PC-9 (cell line): ENCODE data around the gene CYLD. TPM values are rescaled to one million over a fixed set of nuclear protein-coding genes. Genes with fewer than 3 reads are reported as not detected.

ENCODE experiments used
- BruUV-seq: library from RNA; stranded (reverse); fragments of 400-500 nt; replicated peaks from 2 replicates; lab custom pipeline; 2021; lab: Mats Ljungman, UMichigan
- CTCF ChIA-PET: fragments of 300-600 bp; sonication (Branson Sonifier 250); formaldehyde crosslinking; loops from one replicate; lab custom pipeline; 2022; ENCODE audit warnings: antibody characterized with exemption; lab: Charles Lee
- POLR2A ChIA-PET: fragments of 300-600 bp; sonication (Branson Sonifier 250); formaldehyde crosslinking; loops from one replicate; lab custom pipeline; 2022; ENCODE audit warnings: antibody characterized with exemption; ENCODE audit not compliant: unreplicated experiment; lab: Charles Lee
- DNase-seq, 2 experiments: peaks; one replicate each; pipeline versions ENCODE4 v3.0.0 to v3.0.0-alpha.2; 2015 to 2022; ENCODE audit warnings: mixed read lengths in 1 of 2
- H2AFZ ChIP-seq: fragments of 200-600 bp; sonication (generic); 2 replicates; pipeline ENCODE4 v1.8.1; 2017; ENCODE audit warnings: antibody characterized with exemption
- H3F3A ChIP-seq: fragments of 200-600 bp; sonication (generic); 2 replicates; pipeline ENCODE4 v1.8.1; 2017; ENCODE audit warnings: antibody characterized with exemption, mild to moderate bottlenecking, low read depth; ENCODE audit not compliant: insufficient read depth
- H3K27ac ChIP-seq: fragments of 200-600 bp; sonication (generic); 2 replicates; pipeline ENCODE4 v1.6.1; 2016; ENCODE audit warnings: mixed run types
- H3K27me3 ChIP-seq: fragments of 200-600 bp; sonication (generic); 2 replicates; pipeline ENCODE4 v1.6.1; 2016; ENCODE audit warnings: low read depth, mixed run types; ENCODE audit not compliant: insufficient read depth
- H3K36me3 ChIP-seq: fragments of 200-600 bp; sonication (generic); 2 replicates; pipeline ENCODE4 v1.6.1; 2016; ENCODE audit warnings: low read depth, mixed run types
- H3K4me1 ChIP-seq: fragments of 200-600 bp; sonication (generic); replicated peaks from 2 replicates; pipeline ENCODE4 v1.6.1; 2016; ENCODE audit warnings: mixed run types; ENCODE audit not compliant: insufficient read depth
- H3K4me2 ChIP-seq: fragments of 200-600 bp; sonication (generic); 2 replicates; pipeline ENCODE4 v1.6.1; 2017; ENCODE audit warnings: mixed run types
- H3K4me3 ChIP-seq: fragments of 200-600 bp; sonication (generic); 2 replicates; pipeline ENCODE4 v1.6.1; 2016; ENCODE audit warnings: mixed run types
- H3K79me2 ChIP-seq: fragments of 200-600 bp; sonication (generic); 2 replicates; pipeline ENCODE4 v1.6.1; 2017; ENCODE audit warnings: low read depth, mixed run types
- H3K9me2 ChIP-seq: fragments of 200-600 bp; sonication (generic); 2 replicates; pipeline ENCODE4 v1.8.1; 2017; ENCODE audit warnings: mild to moderate bottlenecking; ENCODE audit not compliant: insufficient read depth
- H3K9me3 ChIP-seq: fragments of 200-600 bp; sonication (generic); 2 replicates; pipeline ENCODE4 v1.8.1; 2016; ENCODE audit warnings: low read depth; ENCODE audit not compliant: insufficient read depth
- H4K20me1 ChIP-seq: fragments of 200-600 bp; sonication (generic); 2 replicates; pipeline ENCODE4 v1.8.1; 2017; ENCODE audit not compliant: insufficient read depth
- CTCF ChIP-seq: fragments of 200-600 bp; sonication (generic); conservative IDR thresholded peaks from 2 replicates; pipeline ENCODE4 v1.6.1; 2017; ENCODE audit warnings: mixed run types, antibody characterized with exemption, mild to moderate bottlenecking, moderate library complexity
- EZH2 ChIP-seq: fragments of 200-600 bp; sonication (generic); IDR thresholded peaks from 2 replicates; pipeline ENCODE4 v1.8.0; 2017; ENCODE audit warnings: antibody characterized with exemption, low read depth
- intact Hi-C: fragments of 100-400 bp; cut with micrococcal nuclease; formaldehyde crosslinking; loops from one replicate; pipeline ENCODE4 v1.10.0; 2022; ENCODE audit not compliant: unreplicated experiment
- total RNA-seq: library from RNA; stranded (reverse); gene quantifications from 2 replicates; pipeline ENCODE4 v1.2.3, GENCODE V29; 2021

The CYLD gene
- total RNA-seq, 1 experiment from 2014 or later: 19.0 TPM

- Histone ChIP-seq H3K4me3 (no peak overlapping the region), H3K4me2 (no peak overlapping the region), H3K9me3 (no peaks in the 10 kb centered on the region), H3K36me3 (no peaks in the 10 kb centered on the region), H3K79me2 (no peaks in the 10 kb centered on the region), H3K27ac (no peak overlapping the region), H2AFZ (no peak overlapping the region), H4K20me1 (no peaks in the 10 kb centered on the region), H3K9me2 (no peaks in the 10 kb centered on the region), H3F3A (no peaks in the 10 kb centered on the region), H3K4me1 (no peaks in the 10 kb centered on the region), H3K27me3 (peaks cover 61% of the 10 kb centered on the region)
- no peak for DNase-seq
- ChIA-PET CTCF (no interaction called here), POLR2A (no interaction called here)
- intact Hi-C loops: no loop called here
- no peak for TF ChIP-seq EZH2
- no peak for TF ChIP-seq CTCF
- BruUV-seq: no TSS peak
These were observed 71.1 kb downstream of the CYLD start for GRCh38 chr16:50812876-50813466.

- no peaks in the 10 kb centered on the region for H3K9me2 ChIP-seq
- ChIA-PET POLR2A (interaction anchor here (0.6 kb wide), 1 partner anchor 92 kb away, joined by 4 read pairs; no protein-coding TSS in a partner anchor), CTCF (interaction anchor here (2.0 kb wide), 1 partner anchor 8 kb away, joined by 5 read pairs; no protein-coding TSS in a partner anchor)
- H3K27ac ChIP-seq: no peak overlapping the region
- no TSS peak for BruUV-seq
- intact Hi-C loops: no loop called here
- H3F3A ChIP-seq: no peaks in the 10 kb centered on the region
- no peaks in the 10 kb centered on the region for H3K4me1 ChIP-seq
- no peaks in the 10 kb centered on the region for H3K79me2 ChIP-seq
- no peak overlapping the region for H3K4me2 ChIP-seq
- H3K4me3 ChIP-seq: no peak overlapping the region
- no peaks in the 10 kb centered on the region for H3K36me3 ChIP-seq
- H3K9me3 ChIP-seq: no peaks in the 10 kb centered on the region
- H2AFZ ChIP-seq: no peak overlapping the region
- peaks cover 69% of the 10 kb centered on the region for H3K27me3 ChIP-seq
- no peak for TF ChIP-seq CTCF
- H4K20me1 ChIP-seq: no peaks in the 10 kb centered on the region
- no peak for DNase-seq
These were observed 72.2 kb downstream of the CYLD start for GRCh38 chr16:50814052-50814451.

GRCh38 chr16:50814541-50814940 is 72.7 kb downstream of the CYLD start:
- no peaks in the 10 kb centered on the region for H3K9me3 ChIP-seq
- no peak overlapping the region for H3K27ac ChIP-seq
- TF ChIP-seq EZH2 (no peak), CTCF (no peak)
- H3K36me3 ChIP-seq: no peaks in the 10 kb centered on the region
- H3K27me3 ChIP-seq: peaks cover 69% of the 10 kb centered on the region
- no peaks in the 10 kb centered on the region for H3K9me2 ChIP-seq
- H4K20me1 ChIP-seq: no peaks in the 10 kb centered on the region
- no peak for DNase-seq
- ChIA-PET POLR2A (interaction anchor here (0.6 kb wide), 1 partner anchor 92 kb away, joined by 4 read pairs; no protein-coding TSS in a partner anchor), CTCF (interaction anchor here (0.6 to 2.0 kb wide), 2 partner anchors 8 to 1606 kb away, joined by 5 read pairs; no protein-coding TSS in a partner anchor)
- H3K4me3 ChIP-seq: no peak overlapping the region
- no peak overlapping the region for H3K4me2 ChIP-seq
- no peak overlapping the region for H2AFZ ChIP-seq
- no TSS peak for BruUV-seq
- no peaks in the 10 kb centered on the region for H3K4me1 ChIP-seq
- H3K79me2 ChIP-seq: no peaks in the 10 kb centered on the region
- intact Hi-C loops: no loop called here
- H3F3A ChIP-seq: no peaks in the 10 kb centered on the region
